GM23338 (cell line): ENCODE results near the gene FGFR3. TPM values are rescaled to one million over a fixed set of nuclear protein-coding genes. Genes with fewer than 3 reads are reported as not detected.

Source experiments
- ATAC-seq: fragments of 200-7000 bp; cut with Tn5 transposase; 3 replicates; pipeline ENCODE4 v1.9.1; 2020
- DNase-seq: peaks from one replicate; pipeline ENCODE4 v3.0.0-alpha.2; 2015; ENCODE audit warnings: low spot score
- H2AFZ ChIP-seq: fragments of 200-600 bp; sonication (generic); 2 replicates; pipeline ENCODE4 v1.8.0; 2016; ENCODE audit warnings: antibody characterized with exemption, mild to moderate bottlenecking, moderate library complexity
- H3F3A ChIP-seq: fragments of 200-600 bp; sonication (generic); replicated peaks from 2 replicates; pipeline ENCODE4 v1.8.0; 2017; ENCODE audit warnings: antibody characterized with exemption, mixed run types, low read depth
- H3K27ac ChIP-seq: fragments of 200-600 bp; sonication (generic); 2 replicates; pipeline ENCODE4 v1.6.1; 2016; ENCODE audit warnings: low read depth
- H3K27me3 ChIP-seq: fragments of 200-600 bp; sonication (generic); 2 replicates; pipeline ENCODE4 v1.8.0; 2016; ENCODE audit warnings: mild to moderate bottlenecking, mixed run types, moderate library complexity; ENCODE audit not compliant: insufficient read depth
- H3K36me3 ChIP-seq: fragments of 200-600 bp; sonication (generic); 2 replicates; pipeline ENCODE4 v1.8.0; 2016; ENCODE audit warnings: mild to moderate bottlenecking; ENCODE audit not compliant: insufficient read depth
- H3K4me1 ChIP-seq: fragments of 200-600 bp; sonication (generic); 2 replicates; pipeline ENCODE4 v1.8.0; 2016; ENCODE audit warnings: mild to moderate bottlenecking, moderate library complexity; ENCODE audit not compliant: insufficient read depth
- H3K4me2 ChIP-seq: fragments of 200-600 bp; sonication (generic); 2 replicates; pipeline ENCODE4 v1.7.1; 2017; ENCODE audit warnings: mixed run types
- H3K4me3 ChIP-seq: fragments of 200-600 bp; sonication (generic); 2 replicates; pipeline ENCODE4 v1.6.1; 2016; ENCODE audit warnings: mixed run types
- H3K79me2 ChIP-seq: fragments of 200-600 bp; sonication (generic); replicated peaks from 2 replicates; pipeline ENCODE4 v1.8.0; 2017; ENCODE audit warnings: mild to moderate bottlenecking; ENCODE audit not compliant: insufficient read depth
- H3K9me2 ChIP-seq: fragments of 200-600 bp; sonication (generic); 2 replicates; pipeline ENCODE4 v1.8.0; 2017; ENCODE audit not compliant: insufficient read depth
- H4K20me1 ChIP-seq: fragments of 200-600 bp; sonication (generic); replicated peaks from 2 replicates; pipeline ENCODE4 v1.8.0; 2017; ENCODE audit warnings: mild to moderate bottlenecking; ENCODE audit not compliant: insufficient read depth
- H3K27ac Mint-ChIP-seq: 2 replicates; pipeline ENCODE4 v1.8.0; 2020; ENCODE audit warnings: inconsistent platforms, mild to moderate bottlenecking, moderate library complexity, mixed read lengths
- H3K27me3 Mint-ChIP-seq: 3 replicates; pipeline ENCODE4 v1.8.0; 2022; ENCODE audit warnings: low read depth, mild to moderate bottlenecking, moderate library complexity, mixed read lengths, inconsistent platforms; ENCODE audit not compliant: insufficient read depth, poor library complexity
- H3K36me3 Mint-ChIP-seq: 3 replicates; pipeline ENCODE4 v1.8.0; 2021; ENCODE audit warnings: low read depth, mild to moderate bottlenecking, inconsistent platforms, moderate library complexity, mixed read lengths
- H3K4me1 Mint-ChIP-seq: 3 replicates; pipeline ENCODE4 v1.8.0; 2020; ENCODE audit warnings: mild to moderate bottlenecking, inconsistent platforms, mixed read lengths
- H3K4me3 Mint-ChIP-seq: 3 replicates; pipeline ENCODE4 v1.8.0; 2021; ENCODE audit warnings: moderate library complexity, mild to moderate bottlenecking, inconsistent platforms, mixed read lengths
- H3K9me3 Mint-ChIP-seq: 3 replicates; pipeline ENCODE4 v1.8.0; 2020; ENCODE audit warnings: moderate library complexity, mild to moderate bottlenecking, inconsistent platforms, mixed read lengths
- CREB1 ChIP-seq: fragments of 250-450 bp; sonication (Bioruptor Pico); IDR thresholded peaks from 2 replicates; pipeline ENCODE4 v1.5.0; 2020; ENCODE audit warnings: low read depth, mild to moderate bottlenecking, moderate library complexity
- CTCF ChIP-seq, 2 experiments: fragments of 200-600 bp in 1 of 2; sonication (generic) in 1 of 2; conservative IDR thresholded peaks; 2 replicates each; pipeline versions ENCODE4 v1.5.1 to v1.6.1; 2016 to 2017; ENCODE audit warnings: antibody characterized with exemption in 2 of 2, low read depth in 2 of 2, mild to moderate bottlenecking in 2 of 2, moderate library complexity in 1 of 2
- ETS1 ChIP-seq: IDR thresholded peaks from 2 replicates; pipeline ENCODE4 v1.6.1; 2016; ENCODE audit warnings: antibody characterized with exemption
- EZH2 ChIP-seq: fragments of 200-600 bp; sonication (generic); IDR thresholded peaks from one replicate; pipeline ENCODE4 v1.8.0; 2017; ENCODE audit warnings: antibody characterized with exemption, mild to moderate bottlenecking, low read depth; ENCODE audit not compliant: unreplicated experiment
- EZH2phosphoT487 ChIP-seq: fragments of 200-600 bp; sonication (generic); IDR thresholded peaks from one replicate; pipeline ENCODE4 v1.8.1; 2018; ENCODE audit warnings: antibody characterized with exemption; ENCODE audit not compliant: unreplicated experiment
- JUNB ChIP-seq: IDR thresholded peaks from one replicate; pipeline ENCODE4 v1.6.1; 2016; ENCODE audit warnings: antibody characterized with exemption; ENCODE audit not compliant: unreplicated experiment
- NANOG ChIP-seq: IDR thresholded peaks from 2 replicates; pipeline ENCODE4 v1.6.1; 2016; ENCODE audit warnings: antibody characterized with exemption, borderline replicate concordance
- POLR2AphosphoS5 ChIP-seq: IDR thresholded peaks from 2 replicates; pipeline ENCODE4 v1.6.1; 2016; ENCODE audit warnings: antibody characterized with exemption, low read depth
- REST ChIP-seq: IDR thresholded peaks from one replicate; pipeline ENCODE4 v1.6.1; 2018; ENCODE audit warnings: antibody characterized with exemption; ENCODE audit not compliant: unreplicated experiment
- STAT1 ChIP-seq: IDR thresholded peaks from one replicate; pipeline ENCODE4 v1.6.1; 2016; ENCODE audit warnings: antibody characterized with exemption; ENCODE audit not compliant: unreplicated experiment
- ZNF114 ChIP-seq: fragments of 250-450 bp; sonication (Bioruptor Pico); IDR thresholded peaks from 2 replicates; pipeline ENCODE4 v1.5.0; 2020; ENCODE audit warnings: mild to moderate bottlenecking, moderate library complexity
- ZNF331 ChIP-seq: fragments of 250-450 bp; sonication (Bioruptor Pico); IDR thresholded peaks from 2 replicates; pipeline ENCODE4 v1.5.0; 2020; ENCODE audit warnings: low read depth, mild to moderate bottlenecking, moderate library complexity
- polyA plus RNA-seq: library from polyadenylated mRNA; unstranded; fragments of >200 nt; fragmentation: Nextera tagmentation; extraction: Ambion mirVana; gene quantifications from 2 replicates; pipeline ENCODE4 v1.2.1, GENCODE V29; 2016
- total RNA-seq: library from RNA; depleted of rRNA; stranded (reverse); fragments of >200 nt; shearing (Covaris generic); gene quantifications from 2 replicates; pipeline ENCODE4 v1.2.3, GENCODE V29; 2014

FGFR3 gene
- total and polyA plus RNA-seq, 2 experiments from 2014 or later, result 3.6 to 17.4 TPM

GRCh38 chr4:1793496-1793840 lies 375 bp downstream of the FGFR3 start (continued):
- TF ChIP-seq NANOG, result no peak
- no peak for TF ChIP-seq ZNF331 (CRISPR knock-in tag)
- no peak for TF ChIP-seq STAT1
- no peak for TF ChIP-seq ETS1
- no peak for TF ChIP-seq CREB1
- TF ChIP-seq REST, result no peak
- TF ChIP-seq EZH2, result no peak
- no peak for TF ChIP-seq EZH2phosphoT487
- TF ChIP-seq ZNF114, result no peak

- Histone ChIP-seq H3K79me2 (no peaks in the 10 kb centered on the region), H3K36me3 (no peaks in the 10 kb centered on the region), H3K4me1 (0 out of 2 replicates have a peak, but pooled peaks cover 4% of the 10 kb centered on the region), H3K4me3 (peak overlapping the region; percentile 67), H3K9me2 (no peaks in the 10 kb centered on the region), H3K27me3 (peaks cover 49% of the 10 kb centered on the region), H2AFZ (no peak overlapping the region), H4K20me1 (peaks cover 4% of the 10 kb centered on the region; the same call in 1 of the 2 replicates), H3K27ac (no peak overlapping the region), H3K4me2 (peak overlapping the region; percentile 90), H3F3A (no peaks in the 10 kb centered on the region)
- Mint-ChIP-seq H3K4me1 (no peaks in the 10 kb centered on the region; the same call in 2 of the 3 replicates), H3K4me3 (peak overlapping the region; percentile 58; the same call in 2 of the 3 replicates), H3K36me3 (no peaks in the 10 kb centered on the region), H3K27me3 (peaks cover 28% of the 10 kb centered on the region), H3K27ac (no peak overlapping the region), H3K9me3 (no peaks in the 10 kb centered on the region)
- DNase-seq (peak; percentile 57), ATAC-seq (peak; percentile 1; the same call in 1 of the 3 replicates)
- no peak for TF ChIP-seq JUNB
- no peak for TF ChIP-seq POLR2AphosphoS5
- TF ChIP-seq ZNF331 (CRISPR knock-in tag), result no peak
- no peak for TF ChIP-seq ZNF114
- TF ChIP-seq ETS1, result no peak
- TF ChIP-seq STAT1, result no peak
- TF ChIP-seq REST, result no peak
- TF ChIP-seq CREB1, result no peak
- TF ChIP-seq EZH2, result peak; percentile 82
- TF ChIP-seq CTCF (conservative IDR thresholded peaks at IDR 0.05; ENCODE audit: low read depth in 2 of 2), result no peak
- TF ChIP-seq EZH2phosphoT487, result peak; percentile 60
These were observed 1.1 kb downstream of the FGFR3 start for GRCh38 chr4:1793940-1794808.
